Small intestine (tissue), 7 donors: Measurements from ENCODE around the gene ZFYVE28. TPM values are rescaled to one million over a fixed set of nuclear protein-coding genes. Genes with fewer than 3 reads are reported as not detected.

Experiments
- DNase-seq, 2 donors: peaks; one replicate each; pipeline versions ENCODE4 v3.0.0 to v3.0.0-alpha.2; 2013
- FAIRE-seq: peaks from 2 replicates; lab custom pipeline; 2012; peaks lifted over from hg19 to GRCh38; lab: Jason Lieb, UNC
- H3K27ac ChIP-seq, 3 donors: one replicate each; pipeline ENCODE4 v1.5.1; 2013; ENCODE audit warnings: low read length in 2 of 3, mild to moderate bottlenecking in 2 of 3, control low read depth in 1 of 3, inconsistent platforms in 1 of 3, low read depth in 1 of 3, moderate library complexity in 1 of 3
- H3K27me3 ChIP-seq, 3 donors: one replicate each; pipeline ENCODE4 v1.6.1; 2013; ENCODE audit warnings: low read length in 3 of 3, inconsistent platforms in 1 of 3; ENCODE audit not compliant: control insufficient read depth in 3 of 3, insufficient read depth in 3 of 3
- H3K36me3 ChIP-seq, 3 donors: one replicate each; pipeline ENCODE4 v1.6.1; 2013; ENCODE audit warnings: low read length in 3 of 3, inconsistent platforms in 1 of 3, low read depth in 1 of 3, mild to moderate bottlenecking in 1 of 3, moderate library complexity in 1 of 3; ENCODE audit not compliant: control insufficient read depth in 3 of 3, insufficient read depth in 2 of 3
- H3K4me1 ChIP-seq, 3 donors: one replicate each; pipeline ENCODE4 v1.6.1; 2013; ENCODE audit warnings: low read length in 2 of 3, inconsistent platforms in 1 of 3, low read depth in 1 of 3, mild to moderate bottlenecking in 1 of 3, moderate library complexity in 1 of 3; ENCODE audit not compliant: control insufficient read depth in 3 of 3, insufficient read depth in 2 of 3
- H3K4me3 ChIP-seq, 3 donors: one replicate each; pipeline ENCODE4 v1.5.1; 2013; ENCODE audit warnings: low read length in 3 of 3, control low read depth in 1 of 3, inconsistent platforms in 1 of 3, low read depth in 1 of 3, mild to moderate bottlenecking in 1 of 3, moderate library complexity in 1 of 3
- H3K9me3 ChIP-seq, 2 donors: one replicate each; pipeline ENCODE4 v1.6.1; 2013; ENCODE audit warnings: low read depth in 1 of 2, low read length in 1 of 2; ENCODE audit not compliant: control insufficient read depth in 2 of 2, insufficient read depth in 1 of 2
- WGBS, 3 donors: extraction: QIAGEN DNeasy Blood & Tissue Kit; methylation state at CpG; one replicate each; pipeline ENCODE4 v1.1.7; 2013; 5-methylcytosine and 5-hydroxymethylcytosine counted together
- polyA plus RNA-seq, 4 donors: library from polyadenylated mRNA; stranded (reverse) in 3 of 4; unstranded in 1 of 4; fragments of 200-250 nt in 3 of 4; fragments of 120-200 nt in 1 of 4; gene quantifications; one replicate each; pipeline versions ENCODE4 v1.2.1 to v1.2.3, GENCODE V29; 2013
- donor health status: healthy with polysubstance abuse.
- donor health status: control.
- donor health status: control.
- donor health status: Bipolar disorder and iron deficiency.
- donor health status: healthy.

The ZFYVE28 gene
- polyA plus RNA-seq, 4 donors = 8.6 to 29.5 (median 12.8) TPM

DNA sequence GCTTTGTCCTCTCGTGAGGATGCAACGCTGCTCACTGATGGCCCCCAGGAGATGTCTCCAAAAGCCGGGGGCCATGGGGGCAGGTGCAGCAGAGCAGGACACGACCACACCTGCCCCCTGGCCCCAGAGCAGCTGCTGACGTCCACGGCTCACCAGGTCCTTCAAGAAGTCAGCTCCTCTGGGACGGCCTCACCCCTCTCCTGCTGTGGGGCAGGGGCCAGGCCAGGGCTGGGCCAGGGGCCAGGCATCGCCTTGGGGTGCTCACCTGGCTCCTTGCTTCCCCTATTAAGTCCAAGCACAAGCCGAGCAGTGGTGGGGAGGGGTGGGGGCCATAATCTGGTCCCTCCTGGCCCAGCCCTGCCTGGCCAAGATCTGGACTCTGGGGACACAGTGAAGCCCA, 128.0 kb downstream of the ZFYVE28 start:
- H3K27me3 ChIP-seq = no peaks in the 10 kb centered on the region
- H3K4me3 ChIP-seq = no peak overlapping the region
- H3K4me1 ChIP-seq = no peaks in the 10 kb centered on the region
- FAIRE-seq = no peak
- no peak for DNase-seq
- H3K36me3 ChIP-seq = peaks cover 0 to 3% (median 0%) of the 10 kb centered on the region in 3 donors
- whole genome bisulfite sequencing, 3 donors = 87% methylated on average over 7 to 9 of the region's 9 CpGs
- no peaks in the 10 kb centered on the region for H3K9me3 ChIP-seq
- H3K27ac ChIP-seq = peak overlapping the region in 1 of 3 donors; percentile 51

- 90 to 94% (median 91%) methylated on average over 9 to 11 of the region's 11 CpGs for WGBS, 3 donors
- H3K27me3 ChIP-seq = no peaks in the 10 kb centered on the region
- FAIRE-seq = no peak
- no peak for DNase-seq
- no peak overlapping the region for H3K27ac ChIP-seq
- H3K4me1 ChIP-seq = no peaks in the 10 kb centered on the region
- H3K4me3 ChIP-seq = no peak overlapping the region
- no peaks in the 10 kb centered on the region for H3K9me3 ChIP-seq
- H3K36me3 ChIP-seq = peaks cover 0 to 3% (median 2%) of the 10 kb centered on the region in 3 donors
Measured at GRCh38 chr4:2289955-2290333, 128.5 kb downstream of the ZFYVE28 start.

DNA sequence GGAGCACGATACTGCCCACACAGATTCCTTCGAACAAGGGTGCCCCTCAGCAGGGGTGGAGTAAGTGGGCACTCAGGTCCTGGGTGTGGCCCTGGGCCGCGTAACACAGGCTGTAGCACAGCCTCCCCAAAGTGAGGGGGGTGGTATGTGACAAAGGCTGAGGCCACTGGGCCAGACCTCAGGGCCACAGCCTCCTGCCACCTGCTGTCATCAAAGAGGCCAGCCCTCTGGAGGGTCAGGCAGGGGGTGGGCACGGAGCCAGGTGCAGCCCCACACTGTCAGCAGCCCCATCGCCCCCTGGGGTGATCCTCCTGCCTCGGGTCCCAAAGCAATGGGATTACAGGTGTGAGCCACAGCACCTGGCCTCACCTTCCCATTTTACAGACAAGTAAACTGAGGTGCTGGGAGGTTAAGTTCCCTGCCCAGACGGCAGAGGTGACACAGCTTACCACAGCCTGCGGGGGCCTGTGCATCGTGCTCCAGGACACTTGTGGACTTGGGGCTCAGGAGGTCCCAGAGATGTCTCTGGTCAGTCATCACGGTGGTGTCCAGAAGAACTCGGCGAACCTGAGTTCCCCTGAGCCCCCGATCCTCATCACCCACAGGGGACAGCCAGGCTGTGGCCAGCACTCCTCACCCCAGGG, 129.0 kb downstream of the ZFYVE28 start:
- Histone ChIP-seq H3K27me3 (no peaks in the 10 kb centered on the region), H3K27ac (no peak overlapping the region), H3K9me3 (no peaks in the 10 kb centered on the region), H3K36me3 (peaks cover 0 to 4% (median 3%) of the 10 kb centered on the region in 3 donors), H3K4me3 (no peak overlapping the region), H3K4me1 (no peaks in the 10 kb centered on the region)
- 93 to 95% (median 94%) methylated on average over 14 of the region's 14 CpGs for WGBS, 3 donors
- no peak for FAIRE-seq
- no peak for DNase-seq

DNA sequence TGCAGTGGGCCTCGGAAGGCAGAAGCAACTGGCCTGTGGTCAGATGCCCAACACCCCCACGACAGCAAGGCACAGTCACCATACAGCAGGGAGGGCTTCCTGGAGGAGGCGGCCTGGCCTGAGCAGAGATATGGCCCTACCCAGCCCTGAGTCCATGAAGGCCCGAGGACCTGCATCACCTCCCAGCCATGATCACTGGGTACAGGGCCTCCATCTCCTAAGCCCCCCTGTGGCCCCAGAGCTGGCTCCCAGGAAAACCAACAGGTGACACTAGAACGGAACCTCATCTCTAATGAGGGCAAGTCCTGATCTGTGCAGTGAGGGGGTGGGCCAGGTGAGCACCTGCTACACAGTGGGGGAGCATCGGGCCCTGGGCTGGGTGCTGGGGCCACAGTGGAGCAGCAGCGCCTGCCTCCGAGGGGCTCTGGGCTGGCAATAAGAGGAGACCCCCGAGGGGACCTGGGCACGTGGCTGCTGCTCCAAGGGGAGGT, 130.3 kb downstream of the ZFYVE28 start:
- no peak for FAIRE-seq
- peaks cover 0 to 5% (median 3%) of the 10 kb centered on the region in 3 donors for H3K36me3 ChIP-seq
- no peaks in the 10 kb centered on the region for H3K9me3 ChIP-seq
- DNase-seq = no peak
- no peak overlapping the region for H3K27ac ChIP-seq
- no peak overlapping the region for H3K4me3 ChIP-seq
- H3K4me1 ChIP-seq = no peaks in the 10 kb centered on the region
- WGBS, 3 donors = 85 to 92% (median 90%) methylated on average over 10 of the region's 10 CpGs
- no peaks in the 10 kb centered on the region for H3K27me3 ChIP-seq

DNA sequence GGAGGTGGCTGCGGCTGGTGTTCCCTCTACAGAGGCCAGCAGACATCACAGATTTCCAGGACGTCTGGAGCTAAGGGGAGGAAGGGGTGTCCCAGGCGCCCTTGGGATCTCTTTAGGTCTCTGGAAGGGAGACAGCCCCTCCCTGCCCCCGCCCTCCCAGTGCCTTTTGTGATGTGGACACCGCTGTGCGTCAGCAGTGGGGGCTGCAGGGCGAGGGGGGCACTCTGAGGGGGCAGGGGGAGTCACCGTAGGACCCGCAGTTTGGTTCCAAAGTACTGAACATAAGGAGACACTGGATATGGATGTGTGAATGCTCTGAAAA, 130.9 kb downstream of the ZFYVE28 start:
- Histone ChIP-seq H3K27ac (no peak overlapping the region), H3K27me3 (no peaks in the 10 kb centered on the region), H3K36me3 (peaks cover 0 to 5% (median 3%) of the 10 kb centered on the region in 3 donors), H3K4me1 (no peaks in the 10 kb centered on the region), H3K9me3 (no peaks in the 10 kb centered on the region), H3K4me3 (no peak overlapping the region)
- FAIRE-seq = no peak
- DNase-seq = no peak
- 87 to 94% (median 90%) methylated on average over 9 of the region's 9 CpGs for WGBS, 3 donors

GRCh38 chr4:2286904-2287593, 131.4 kb downstream of the ZFYVE28 start:
- Histone ChIP-seq H3K27ac (no peak overlapping the region), H3K4me1 (peaks cover 0 to 1% (median 0%) of the 10 kb centered on the region in 3 donors), H3K9me3 (no peaks in the 10 kb centered on the region), H3K27me3 (no peaks in the 10 kb centered on the region), H3K36me3 (peaks cover 0 to 5% (median 3%) of the 10 kb centered on the region in 3 donors), H3K4me3 (no peak overlapping the region)
- WGBS, 3 donors = 76 to 82% (median 80%) methylated on average over 19 of the region's 19 CpGs
- FAIRE-seq (no peak), DNase-seq (no peak)

- H3K9me3 ChIP-seq = no peaks in the 10 kb centered on the region
- H3K27me3 ChIP-seq = no peaks in the 10 kb centered on the region
- 84 to 85% (median 85%) methylated on average over 26 to 27 of the region's 27 CpGs for WGBS, 3 donors
- H3K27ac ChIP-seq = no peak overlapping the region
- peaks cover 0 to 5% (median 3%) of the 10 kb centered on the region in 3 donors for H3K36me3 ChIP-seq
- peaks cover 0 to 1% (median 0%) of the 10 kb centered on the region in 3 donors for H3K4me1 ChIP-seq
- H3K4me3 ChIP-seq = no peak overlapping the region
- FAIRE-seq = no peak
- no peak for DNase-seq
Measured at GRCh38 chr4:2285613-2286381, 132.6 kb downstream of the ZFYVE28 start.

GRCh38 chr4:2284934-2285612, 133.4 kb downstream of the ZFYVE28 start:
- FAIRE-seq (no peak), DNase-seq (no peak)
- Histone ChIP-seq H3K27me3 (no peaks in the 10 kb centered on the region), H3K36me3 (peaks cover 0 to 5% (median 3%) of the 10 kb centered on the region in 3 donors), H3K9me3 (no peaks in the 10 kb centered on the region), H3K27ac (no peak overlapping the region), H3K4me3 (no peak overlapping the region), H3K4me1 (peaks cover 0 to 1% (median 0%) of the 10 kb centered on the region in 3 donors)
- 81 to 93% (median 86%) methylated on average over 15 of the region's 15 CpGs for WGBS, 3 donors
